HCT116 (cell line): ENCODE measurements around the gene TMEM182. TPM values are rescaled to one million over a fixed set of nuclear protein-coding genes. Genes with fewer than 3 reads are reported as not detected.

Experiments
- ATAC-seq: fragments of 200-7000 bp; cut with Tn5 transposase; 2 replicates; pipeline ENCODE4 v1.9.1; 2020; ENCODE audit warnings: mild to moderate bottlenecking, moderate library complexity
- BruUV-seq: library from RNA; stranded (reverse); fragments of 400-500 nt; replicated peaks from 2 replicates; lab custom pipeline; 2021; lab: Mats Ljungman, UMichigan
- CTCF ChIA-PET: fragments of 300-600 bp; sonication (Branson Sonifier 250); formaldehyde crosslinking; loops from one replicate; lab custom pipeline; 2021; ENCODE audit warnings: antibody characterized with exemption; lab: Charles Lee
- POLR2A ChIA-PET: fragments of 300-600, 350-600 bp; sonication (Branson Sonifier 250); formaldehyde crosslinking; loops from one replicate; lab custom pipeline; 2021; ENCODE audit warnings: antibody characterized with exemption; lab: Charles Lee
- RAD21 ChIA-PET, 2 experiments: fragments of 300-600 bp; sonication (Branson Sonifier 250); formaldehyde crosslinking; loops; one replicate each; lab custom pipeline; 2023; ENCODE audit warnings: low total read pairs in 2 of 2; ENCODE audit not compliant: uncharacterized antibody in 2 of 2, unreplicated experiment in 2 of 2, low non-redundant PET in 1 of 2; lab: Charles Lee
- DNase-seq: peaks from one replicate; pipeline ENCODE4 v3.0.0-alpha.2; 2010; ENCODE audit warnings: low read depth, low spot score
- H2AFZ ChIP-seq: fragments of 200-600 bp; shearing (Covaris generic), sonication (generic); 2 replicates; pipeline ENCODE4 v1.6.1; 2017; ENCODE audit warnings: low read depth, mixed run types, mixed read lengths, antibody characterized with exemption, low read length; ENCODE audit not compliant: poor library complexity, severe bottlenecking
- H3K27ac ChIP-seq: 2 replicates; pipeline ENCODE4 v1.5.1; 2012; ENCODE audit warnings: low read depth, low read length
- H3K27me3 ChIP-seq: fragments of 200-600 bp; sonication (generic); 2 replicates; pipeline ENCODE4 v1.6.1; 2016; ENCODE audit warnings: mixed run types, low read length, mixed read lengths; ENCODE audit not compliant: insufficient read depth
- H3K36me3 ChIP-seq, 2 experiments: fragments of 200-500 bp in 1 of 2; fragments of 200-600 bp in 1 of 2; sonication (Bioruptor generic) in 1 of 2; sonication (generic) in 1 of 2; 2 replicates each; pipeline versions ENCODE4 v1.5.1 to v1.6.1; 2014 to 2016; ENCODE audit warnings: low read length in 2 of 2, inconsistent platforms in 1 of 2, mixed read lengths in 1 of 2, mixed run types in 1 of 2; ENCODE audit not compliant: insufficient read depth in 2 of 2, control insufficient read depth in 1 of 2
- H3K4me1 ChIP-seq, 2 experiments: fragments of 200-600 bp in 1 of 2; sonication (generic) in 1 of 2; 2 replicates each; pipeline versions ENCODE4 v1.5.1 to v1.6.1; 2012 to 2017; ENCODE audit warnings: low read length in 2 of 2, inconsistent platforms in 1 of 2, mild to moderate bottlenecking in 1 of 2, mixed read lengths in 1 of 2, mixed run types in 1 of 2, moderate library complexity in 1 of 2; ENCODE audit not compliant: insufficient read depth in 2 of 2, control insufficient read depth in 1 of 2
- H3K4me2 ChIP-seq: fragments of 200-600 bp; sonication (generic); 2 replicates; pipeline ENCODE4 v1.6.1; 2017; ENCODE audit warnings: mixed run types, low read length, mixed read lengths
- H3K4me3 ChIP-seq, 2 experiments: fragments of 200-600 bp in 1 of 2; sonication (generic) in 1 of 2; replicated peaks in 1 of 2; 2 replicates each; pipeline ENCODE4 v1.5.1; 2011 to 2016; ENCODE audit warnings: low read length in 2 of 2, control low read depth in 1 of 2, low read depth in 1 of 2, mild to moderate bottlenecking in 1 of 2, mixed read lengths in 1 of 2, mixed run types in 1 of 2
- H3K79me2 ChIP-seq: fragments of 200-600 bp; sonication (generic); 2 replicates; pipeline ENCODE4 v1.6.1; 2017; ENCODE audit warnings: mild to moderate bottlenecking, mixed run types, low read length, moderate library complexity, mixed read lengths; ENCODE audit not compliant: insufficient read depth
- H3K9ac ChIP-seq: fragments of 200-600 bp; sonication (generic); 2 replicates; pipeline ENCODE4 v1.6.1; 2016; ENCODE audit warnings: low read length, mixed read lengths
- H3K9me2 ChIP-seq: fragments of 200-600 bp; sonication (generic), shearing (Covaris generic); 2 replicates; pipeline ENCODE4 v1.6.1; 2017; ENCODE audit warnings: mixed run types, mild to moderate bottlenecking, moderate library complexity; ENCODE audit not compliant: insufficient read depth
- H3K9me3 ChIP-seq, 2 experiments: fragments of 200-500 bp in 1 of 2; fragments of 200-600 bp in 1 of 2; sonication (Bioruptor generic) in 1 of 2; sonication (generic) in 1 of 2; 2 replicates each; pipeline ENCODE4 v1.6.1; 2014 to 2017; ENCODE audit warnings: low read length in 2 of 2, mixed read lengths in 2 of 2, inconsistent platforms in 1 of 2, low read depth in 1 of 2, mild to moderate bottlenecking in 1 of 2, mixed run types in 1 of 2, moderate library complexity in 1 of 2; ENCODE audit not compliant: control insufficient read depth in 1 of 2, insufficient read depth in 1 of 2
- H4K20me1 ChIP-seq: fragments of 200-600 bp; sonication (generic), shearing (Covaris generic); 2 replicates; pipeline ENCODE4 v1.6.1; 2017; ENCODE audit warnings: mixed run types, mild to moderate bottlenecking, moderate library complexity; ENCODE audit not compliant: insufficient read depth
- CBX3 ChIP-seq: IDR thresholded peaks from 2 replicates; pipeline ENCODE4 v1.6.1; 2012; ENCODE audit warnings: low read depth
- CEBPB ChIP-seq: IDR thresholded peaks from 2 replicates; pipeline ENCODE4 v1.6.1; 2012; ENCODE audit warnings: low read depth
- EGR1 ChIP-seq: IDR thresholded peaks from 2 replicates; pipeline ENCODE4 v1.6.1; 2012; ENCODE audit warnings: low read depth
- ELF1 ChIP-seq: IDR thresholded peaks from 2 replicates; pipeline ENCODE4 v1.6.1; 2012; ENCODE audit warnings: low read depth, borderline replicate concordance
- FOSL1 ChIP-seq: IDR thresholded peaks from 2 replicates; pipeline ENCODE4 v1.6.1; 2012; ENCODE audit warnings: low read depth
- MAX ChIP-seq: IDR thresholded peaks from 2 replicates; pipeline ENCODE4 v1.6.1; 2012
- RAD21 ChIP-seq: IDR thresholded peaks from 2 replicates; pipeline ENCODE4 v1.6.1; 2012; ENCODE audit warnings: low read depth, mild to moderate bottlenecking
- SP1 ChIP-seq: IDR thresholded peaks from 2 replicates; pipeline ENCODE4 v1.6.1; 2012; ENCODE audit warnings: low read depth
- TCF7L2 ChIP-seq: IDR thresholded peaks from 2 replicates; pipeline ENCODE4 v1.7.0; 2011; ENCODE audit warnings: borderline replicate concordance, inconsistent platforms; ENCODE audit not compliant: insufficient read depth, insufficient read length; ENCODE audit errors: extremely low read depth
- YY1 ChIP-seq: IDR thresholded peaks from 2 replicates; pipeline ENCODE4 v1.6.1; 2011; ENCODE audit warnings: low read length, low read depth, moderate library complexity, mild to moderate bottlenecking; ENCODE audit not compliant: insufficient replicate concordance; ENCODE audit errors: extremely low read depth
- ZBTB33 ChIP-seq: IDR thresholded peaks from 2 replicates; pipeline ENCODE4 v1.6.1; 2011; ENCODE audit warnings: mild to moderate bottlenecking, low read length, moderate library complexity; ENCODE audit not compliant: insufficient replicate concordance; ENCODE audit errors: extremely low read depth
- ZNF274 ChIP-seq: fragments of 200-500 bp; sonication (Bioruptor generic); IDR thresholded peaks from 2 replicates; pipeline ENCODE4 v1.6.1; 2014; ENCODE audit warnings: mild to moderate bottlenecking, low read depth, low read length, inconsistent platforms
- intact Hi-C: fragments of 100-400 bp; cut with micrococcal nuclease; formaldehyde crosslinking; loops from 2 replicates; pipeline ENCODE4 v1.10.0; 2022
- total RNA-seq: library from RNA; stranded (reverse); gene quantifications from one replicate; pipeline ENCODE4 v1.2.1, GENCODE V29; 2021; ENCODE audit not compliant: unreplicated experiment
- TF ChIP-seq, protein P1 (sequence below), 3 experiments: fragments of 200-600 bp in 1 of 3; sonication (generic) in 1 of 3; IDR thresholded peaks in 2 of 3; conservative IDR thresholded peaks in 1 of 3; 2 replicates each; pipeline ENCODE4 v1.5.1; 2012 to 2017; ENCODE audit warnings: low read depth in 2 of 3, low read length in 2 of 3, antibody characterized with exemption in 1 of 3, borderline replicate concordance in 1 of 3, control low read depth in 1 of 3, mild to moderate bottlenecking in 1 of 3, mixed read lengths in 1 of 3, mixed run types in 1 of 3, moderate library complexity in 1 of 3; ENCODE audit not compliant: insufficient read depth in 1 of 3

TMEM182 gene
- total RNA-seq, 1 experiment from 2014 or later: 8.4 TPM

DNA sequence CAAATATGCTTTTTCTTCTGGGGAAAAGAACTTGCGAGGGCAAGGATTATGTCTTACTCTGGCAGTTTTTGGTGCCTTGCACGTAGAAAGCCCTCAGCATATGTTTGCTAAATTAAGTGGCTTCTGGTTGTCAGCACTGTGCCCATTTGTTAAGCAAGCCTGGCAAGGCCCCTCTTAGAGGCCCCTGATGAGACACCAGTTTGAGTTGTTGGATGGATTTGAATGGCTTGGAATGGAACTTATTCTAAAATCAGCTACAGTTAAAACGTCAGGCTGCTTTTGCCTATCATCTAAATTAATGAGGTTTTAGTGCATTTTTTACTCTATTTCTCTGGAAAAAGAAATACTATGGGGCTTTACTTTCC is 28.2 kb downstream of the TMEM182 start:
- Histone ChIP-seq H3K27me3 (no peaks in the 10 kb centered on the region), H2AFZ (no peak overlapping the region), H3K79me2 (no peaks in the 10 kb centered on the region), H3K9me3 (no peaks in the 10 kb centered on the region), H3K9me2 (no peaks in the 10 kb centered on the region), H3K36me3 (no peaks in the 10 kb centered on the region; a peak in 1 of 4 replicates), H3K9ac (no peak overlapping the region), H4K20me1 (no peaks in the 10 kb centered on the region), H3K4me3 (no peak overlapping the region), H3K4me1 (no peaks in the 10 kb centered on the region), H3K4me2 (no peak overlapping the region), H3K27ac (no peak overlapping the region)
- TF ChIP-seq SP1: no peak
- TF ChIP-seq YY1: no peak
- no peak for TF ChIP-seq TCF7L2
- no peak for TF ChIP-seq ELF1
- no peak for TF ChIP-seq MAX
- TF ChIP-seq CBX3: no peak
- TF ChIP-seq RAD21: no peak
- TF ChIP-seq EGR1: no peak
- TF ChIP-seq, protein P1, sequence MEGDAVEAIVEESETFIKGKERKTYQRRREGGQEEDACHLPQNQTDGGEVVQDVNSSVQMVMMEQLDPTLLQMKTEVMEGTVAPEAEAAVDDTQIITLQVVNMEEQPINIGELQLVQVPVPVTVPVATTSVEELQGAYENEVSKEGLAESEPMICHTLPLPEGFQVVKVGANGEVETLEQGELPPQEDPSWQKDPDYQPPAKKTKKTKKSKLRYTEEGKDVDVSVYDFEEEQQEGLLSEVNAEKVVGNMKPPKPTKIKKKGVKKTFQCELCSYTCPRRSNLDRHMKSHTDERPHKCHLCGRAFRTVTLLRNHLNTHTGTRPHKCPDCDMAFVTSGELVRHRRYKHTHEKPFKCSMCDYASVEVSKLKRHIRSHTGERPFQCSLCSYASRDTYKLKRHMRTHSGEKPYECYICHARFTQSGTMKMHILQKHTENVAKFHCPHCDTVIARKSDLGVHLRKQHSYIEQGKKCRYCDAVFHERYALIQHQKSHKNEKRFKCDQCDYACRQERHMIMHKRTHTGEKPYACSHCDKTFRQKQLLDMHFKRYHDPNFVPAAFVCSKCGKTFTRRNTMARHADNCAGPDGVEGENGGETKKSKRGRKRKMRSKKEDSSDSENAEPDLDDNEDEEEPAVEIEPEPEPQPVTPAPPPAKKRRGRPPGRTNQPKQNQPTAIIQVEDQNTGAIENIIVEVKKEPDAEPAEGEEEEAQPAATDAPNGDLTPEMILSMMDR (IDR thresholded peaks at IDR 0.05 in 2 of 3, conservative IDR thresholded peaks at IDR 0.05 in 1 of 3; ENCODE audit: borderline replicate concordance in 1 of 3, insufficient read depth in 1 of 3, low read depth in 2 of 3, low read length in 2 of 3): no peak
- TF ChIP-seq CEBPB: no peak
- TF ChIP-seq ZBTB33: no peak
- TF ChIP-seq ZNF274: no peak
- TF ChIP-seq FOSL1: no peak
- RAD21 ChIA-PET: no interaction called here
- CTCF ChIA-PET: interaction anchor here (1.3 kb wide), 1 partner anchor 37 kb away, joined by 3 read pairs; no protein-coding TSS in a partner anchor
- intact Hi-C loops: no loop called here
- POLR2A ChIA-PET: no interaction called here
- DNase-seq (no peak), ATAC-seq (no peak)
- no TSS peak for BruUV-seq
